GM15510 (cell line): ENCODE results near the gene TOM1L1.

Source experiments
- POLR2A ChIP-seq: IDR thresholded peaks from 3 replicates; pipeline ENCODE4 v1.6.1; 2011; ENCODE audit warnings: borderline replicate concordance; ENCODE audit not compliant: insufficient read length; ENCODE audit errors: extremely low read depth

TOM1L1 gene

GRCh38 chr17:54996441-54996840 is 95.8 kb downstream of the TOM1L1 start:
- TF ChIP-seq POLR2A = no peak

- TF ChIP-seq POLR2A = no peak
These were observed 101.8 kb downstream of the TOM1L1 start for GRCh38 chr17:55002458-55002857.

GRCh38 chr17:55004484-55004883 is 103.8 kb downstream of the TOM1L1 start:
- TF ChIP-seq POLR2A = no peak

- TF ChIP-seq POLR2A = no peak
These were observed 104.9 kb downstream of the TOM1L1 start for GRCh38 chr17:55005520-55005919.
